HEK293T (cell line): ENCODE measurements around the gene TEKT2.

ENCODE experiments used
- CTCF ChIA-PET: fragments of 350-600 bp; formaldehyde crosslinking; extraction: SDS; loops from one replicate; lab custom pipeline; 2021; ENCODE audit warnings: antibody characterized with exemption, inconsistent platforms; lab: Yijun Ruan, JAX
- POLR2A ChIA-PET: fragments of 350-600 bp; formaldehyde crosslinking; extraction: SDS; loops from one replicate; lab custom pipeline; 2020; ENCODE audit warnings: antibody characterized with exemption, inconsistent platforms; lab: Yijun Ruan, JAX
- DNase-seq: peaks from one replicate; pipeline ENCODE4 v3.0.0; 2012; ENCODE audit warnings: mixed read lengths; ENCODE audit errors: extremely low spot score
- ARNT ChIP-seq: fragments of 450-650 bp; IDR thresholded peaks from 2 replicates; pipeline ENCODE4 v1.6.1; 2017; ENCODE audit warnings: mild to moderate bottlenecking
- BHLHE40 ChIP-seq: fragments of 450-650 bp; IDR thresholded peaks from 2 replicates; pipeline ENCODE4 v1.6.1; 2016; ENCODE audit warnings: mild to moderate bottlenecking, moderate library complexity, borderline replicate concordance
- CTBP1 ChIP-seq: fragments of 450-650 bp; IDR thresholded peaks from 2 replicates; pipeline ENCODE4 v1.6.1; 2016; ENCODE audit warnings: borderline replicate concordance
- ELF4 ChIP-seq: fragments of 450-650 bp; IDR thresholded peaks from 2 replicates; pipeline ENCODE4 v1.6.1; 2017; ENCODE audit warnings: antibody characterized with exemption
- FOXA1 ChIP-seq: fragments of 450-650 bp; IDR thresholded peaks from 2 replicates; pipeline ENCODE4 v1.6.1; 2016; ENCODE audit warnings: mild to moderate bottlenecking
- FOXK2 ChIP-seq: fragments of 450-650 bp; IDR thresholded peaks from 2 replicates; pipeline ENCODE4 v1.6.1; 2016; ENCODE audit warnings: mild to moderate bottlenecking
- FOXM1 ChIP-seq: fragments of 450-650 bp; IDR thresholded peaks from 2 replicates; pipeline ENCODE4 v1.6.1; 2017; ENCODE audit warnings: mild to moderate bottlenecking, borderline replicate concordance
- HDGF ChIP-seq: fragments of 450-650 bp; IDR thresholded peaks from 2 replicates; pipeline ENCODE4 v1.6.1; 2017; ENCODE audit warnings: antibody characterized with exemption, borderline replicate concordance
- L3MBTL2 ChIP-seq: fragments of 450-650 bp; conservative IDR thresholded peaks from 2 replicates; pipeline ENCODE4 v1.6.1; 2016; ENCODE audit warnings: mild to moderate bottlenecking
- LEF1 ChIP-seq: fragments of 450-650 bp; IDR thresholded peaks from 2 replicates; pipeline ENCODE4 v1.6.1; 2017; ENCODE audit warnings: mild to moderate bottlenecking, borderline replicate concordance
- NFRKB ChIP-seq: fragments of 450-650 bp; IDR thresholded peaks from 2 replicates; pipeline ENCODE4 v1.6.1; 2016; ENCODE audit warnings: mild to moderate bottlenecking, moderate library complexity
- SP1 ChIP-seq: fragments of 450-650 bp; IDR thresholded peaks from 2 replicates; pipeline ENCODE4 v1.6.1; 2017
- SUZ12 ChIP-seq: fragments of 450-650 bp; IDR thresholded peaks from 2 replicates; pipeline ENCODE4 v1.6.1; 2016; ENCODE audit warnings: mild to moderate bottlenecking
- TARDBP ChIP-seq: fragments of 450-650 bp; IDR thresholded peaks from 2 replicates; pipeline ENCODE4 v1.6.1; 2016
- ZNF384 ChIP-seq: fragments of 450-650 bp; IDR thresholded peaks from 2 replicates; pipeline ENCODE4 v1.6.1; 2016
- TF ChIP-seq, protein P1 (sequence below): fragments of 450-650 bp; IDR thresholded peaks from 2 replicates; pipeline ENCODE4 v1.6.1; 2016

TEKT2 gene

DNA sequence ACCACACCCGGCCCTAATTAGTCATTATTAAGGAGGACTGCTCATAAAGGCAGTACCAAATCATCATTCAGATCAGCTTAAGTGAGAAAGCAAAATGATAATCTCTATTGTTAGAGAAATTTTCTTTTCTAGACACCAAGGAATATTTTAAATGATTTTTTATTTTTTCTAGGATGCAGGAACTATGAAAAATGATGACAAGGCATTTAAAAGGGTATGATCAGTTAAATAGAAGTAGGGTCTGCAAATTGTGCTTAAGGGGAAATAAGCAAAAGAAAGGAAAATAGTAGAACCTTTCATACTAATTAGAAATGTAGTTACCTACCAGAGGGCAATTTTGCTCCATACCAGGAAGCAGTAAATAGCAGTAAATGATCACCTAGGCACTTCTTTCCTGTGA, 21.6 kb upstream of the TEKT2 start:
- TF ChIP-seq HDGF (no peak), LEF1 (no peak), NFRKB (no peak), ELF4 (no peak), FOXA1 (no peak), SUZ12 (no peak), ARNT (no peak), FOXM1 (no peak), CTBP1 (no peak), ZNF384 (no peak), TARDBP (no peak)
- TF ChIP-seq, protein P1, sequence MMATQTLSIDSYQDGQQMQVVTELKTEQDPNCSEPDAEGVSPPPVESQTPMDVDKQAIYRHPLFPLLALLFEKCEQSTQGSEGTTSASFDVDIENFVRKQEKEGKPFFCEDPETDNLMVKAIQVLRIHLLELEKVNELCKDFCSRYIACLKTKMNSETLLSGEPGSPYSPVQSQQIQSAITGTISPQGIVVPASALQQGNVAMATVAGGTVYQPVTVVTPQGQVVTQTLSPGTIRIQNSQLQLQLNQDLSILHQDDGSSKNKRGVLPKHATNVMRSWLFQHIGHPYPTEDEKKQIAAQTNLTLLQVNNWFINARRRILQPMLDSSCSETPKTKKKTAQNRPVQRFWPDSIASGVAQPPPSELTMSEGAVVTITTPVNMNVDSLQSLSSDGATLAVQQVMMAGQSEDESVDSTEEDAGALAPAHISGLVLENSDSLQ = no peak
- ChIA-PET CTCF (no interaction called here), POLR2A (no interaction called here)
- DNase-seq = no peak

DNA sequence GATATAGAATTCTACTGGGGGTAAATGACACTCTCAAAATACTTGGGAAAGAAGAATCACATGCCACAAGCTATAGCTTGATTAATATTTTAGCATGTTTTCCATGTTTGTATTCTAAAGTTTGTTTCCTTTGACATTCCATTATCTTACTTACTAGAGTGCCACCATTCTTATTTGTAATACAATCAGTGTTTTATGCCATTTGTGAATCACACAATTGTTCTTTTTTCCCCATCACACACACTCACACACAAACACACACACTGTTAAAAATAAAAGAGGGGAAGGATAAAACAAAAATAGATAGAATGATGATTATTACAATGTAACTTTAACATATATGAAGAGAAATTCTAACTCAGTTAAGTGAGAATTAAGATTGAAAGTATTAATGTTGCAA, 16.0 kb upstream of the TEKT2 start:
- POLR2A ChIA-PET = no interaction called here
- TF ChIP-seq NFRKB (no peak), ZNF384 (no peak), FOXM1 (no peak), SUZ12 (no peak), SP1 (no peak), CTBP1 (no peak), ARNT (no peak), TARDBP (no peak), FOXK2 (no peak), FOXA1 (no peak), ELF4 (no peak)
- TF ChIP-seq, protein P1 = no peak
- CTCF ChIA-PET = no interaction called here
- DNase-seq = no peak

DNA sequence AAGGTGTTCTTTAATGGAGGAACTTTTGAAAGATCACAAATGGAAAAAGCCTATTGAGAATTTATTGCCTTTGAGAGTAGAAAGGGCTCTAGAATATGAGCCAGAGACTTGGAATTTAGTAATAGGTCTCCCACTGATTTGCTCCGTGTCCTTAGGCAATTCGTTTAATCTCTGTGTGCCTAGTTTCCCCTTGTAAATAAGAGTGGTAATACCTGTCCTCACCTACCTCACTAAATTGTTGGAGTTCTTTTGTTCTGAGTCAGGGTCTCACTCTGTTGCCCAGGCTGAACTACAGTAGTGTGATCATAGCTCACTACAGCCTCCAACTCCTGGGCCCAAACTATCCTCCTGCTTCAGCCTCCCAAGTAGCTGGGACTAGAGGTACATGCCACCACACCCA, 15.0 kb upstream of the TEKT2 start:
- CTCF ChIA-PET = no interaction called here
- POLR2A ChIA-PET = no interaction called here
- no peak for TF ChIP-seq LEF1
- no peak for TF ChIP-seq CTBP1
- no peak for TF ChIP-seq SP1
- TF ChIP-seq TARDBP = no peak
- no peak for DNase-seq

DNA sequence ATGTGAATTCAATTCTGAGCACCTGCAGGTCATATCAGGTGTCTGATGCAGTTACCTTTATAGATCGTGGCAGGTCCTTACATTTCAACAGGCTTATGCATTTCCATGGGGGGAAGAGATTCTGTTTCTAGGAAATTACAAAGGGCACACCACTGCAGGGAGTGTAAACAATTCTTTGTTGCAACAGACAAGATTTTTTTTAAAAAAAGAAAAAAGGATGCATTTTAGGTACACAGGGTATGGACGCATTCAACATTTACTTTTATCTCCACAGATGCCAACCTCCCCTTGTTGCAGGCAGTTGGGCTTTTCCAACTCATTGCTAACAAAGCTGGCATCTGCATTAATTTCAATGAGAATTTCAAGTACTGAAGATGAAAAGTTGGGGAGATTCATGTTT, 13.5 kb upstream of the TEKT2 start:
- TF ChIP-seq SUZ12 (no peak), LEF1 (no peak), FOXK2 (no peak), FOXA1 (no peak), ELF4 (no peak), NFRKB (no peak), FOXM1 (no peak)
- CTCF ChIA-PET = no interaction called here
- POLR2A ChIA-PET = no interaction called here
- no peak for DNase-seq

DNA sequence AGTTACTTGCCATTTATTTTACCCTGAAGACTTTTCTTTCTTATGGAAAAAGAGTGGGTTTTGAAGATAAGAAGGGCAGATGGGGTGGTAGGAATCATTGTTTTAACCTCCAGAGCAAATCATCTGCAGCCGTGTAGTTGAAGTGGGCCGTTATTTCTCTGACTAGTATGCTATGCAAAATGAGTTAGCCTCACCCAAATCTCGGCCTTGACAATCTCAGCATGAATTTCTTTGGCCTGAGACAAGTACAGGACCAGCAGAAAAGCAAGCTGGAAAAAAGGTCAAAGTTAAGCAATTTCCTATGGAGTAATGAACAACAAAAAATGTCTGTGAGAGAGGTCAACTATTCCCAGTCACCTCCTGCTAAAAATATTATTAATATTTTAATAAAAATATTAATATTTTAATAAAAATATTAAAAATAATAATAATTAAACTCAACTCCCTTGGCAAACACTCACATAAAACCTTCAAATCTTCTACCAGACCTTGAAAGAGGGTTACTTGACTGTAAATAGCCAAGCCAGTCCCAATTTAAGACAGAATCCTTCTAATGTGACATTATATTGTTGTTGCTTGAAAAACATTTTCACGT, 6.8 kb upstream of the TEKT2 start:
- DNase-seq = no peak
- POLR2A ChIA-PET = no interaction called here
- CTCF ChIA-PET = no interaction called here
- TF ChIP-seq SUZ12 (no peak), ZNF384 (no peak), FOXK2 (no peak), NFRKB (no peak), LEF1 (no peak), ARNT (no peak), CTBP1 (no peak), HDGF (no peak), TARDBP (no peak), BHLHE40 (no peak), FOXA1 (no peak), FOXM1 (no peak), L3MBTL2 (no peak), ELF4 (no peak), SP1 (no peak)
- TF ChIP-seq, protein P1 = no peak

DNA sequence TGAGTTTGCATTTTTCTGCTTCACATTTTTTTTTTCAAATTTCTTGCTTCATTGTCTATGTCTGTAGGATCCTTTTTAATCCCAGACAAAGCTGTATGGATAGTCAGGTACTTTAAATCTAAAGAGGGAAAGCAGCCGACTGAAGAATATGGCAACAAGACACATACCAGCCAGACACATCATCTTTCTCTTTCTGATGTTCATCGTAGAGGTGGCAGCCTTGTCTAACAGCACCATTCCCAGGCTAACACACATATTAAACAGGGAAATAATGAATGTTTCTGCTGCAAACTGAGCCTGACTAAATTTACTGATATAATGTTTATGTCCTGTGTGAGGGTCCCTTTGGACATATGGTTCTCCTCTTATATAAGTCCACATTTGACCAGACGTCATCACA, 3.7 kb upstream of the TEKT2 start:
- POLR2A ChIA-PET = no interaction called here
- CTCF ChIA-PET = no interaction called here
- no peak for DNase-seq
- TF ChIP-seq ZNF384 = no peak
- TF ChIP-seq, protein P1 = no peak
- no peak for TF ChIP-seq FOXM1
- no peak for TF ChIP-seq ARNT
- TF ChIP-seq TARDBP = no peak
- no peak for TF ChIP-seq L3MBTL2
- TF ChIP-seq ELF4 = no peak
- TF ChIP-seq FOXA1 = no peak

DNA sequence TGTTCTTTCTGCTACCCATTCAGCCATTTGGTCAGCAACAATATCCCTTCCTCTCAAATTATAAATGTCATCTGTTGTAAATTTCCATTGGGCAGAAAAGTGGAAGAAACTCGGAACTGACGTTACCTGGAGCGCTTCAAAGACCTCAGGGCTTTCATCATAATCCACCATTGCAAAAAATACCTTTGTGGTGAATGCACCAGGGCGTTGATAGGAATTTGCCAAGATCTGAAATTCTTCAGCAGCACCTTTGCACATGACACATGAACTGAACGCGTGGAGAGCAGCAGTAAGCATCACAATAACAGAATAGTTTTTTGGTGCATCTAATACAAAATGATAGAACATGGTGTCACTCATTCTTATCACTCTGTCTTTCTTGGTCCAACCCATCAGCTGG, 3.1 kb upstream of the TEKT2 start:
- TF ChIP-seq CTBP1 = no peak
- no peak for TF ChIP-seq SUZ12
- POLR2A ChIA-PET = no interaction called here
- DNase-seq = no peak
- CTCF ChIA-PET = no interaction called here
